NK-92 treated with Interleukin-12 subunit alpha and Interleukin-12 subunit beta, amount 100 ng/mL, for 24 hours (cell line): ENCODE measurements around the gene CELF4.

Experiments used
- DNase-seq: peaks from one replicate; lab custom pipeline; 2025; lab: John Stamatoyannopoulos, UW

CELF4 gene

GRCh38 chr18:37315935-37316334 lies 249.7 kb downstream of the CELF4 start:
- DNase-seq = no peak

GRCh38 chr18:37314534-37314933 lies 251.1 kb downstream of the CELF4 start:
- no peak for DNase-seq

GRCh38 chr18:37313624-37314023 lies 252.0 kb downstream of the CELF4 start:
- no peak for DNase-seq

GRCh38 chr18:37309861-37310260 lies 255.7 kb downstream of the CELF4 start:
- DNase-seq = no peak

GRCh38 chr18:37309059-37309458 lies 256.5 kb downstream of the CELF4 start:
- DNase-seq = no peak

GRCh38 chr18:37307181-37307580 lies 258.4 kb downstream of the CELF4 start:
- no peak for DNase-seq

GRCh38 chr18:37306432-37306831 lies 259.2 kb downstream of the CELF4 start:
- DNase-seq = no peak

- no peak for DNase-seq
These were observed 260.5 kb downstream of the CELF4 start for GRCh38 chr18:37305066-37305465.

- DNase-seq = no peak
These were observed 261.5 kb downstream of the CELF4 start for GRCh38 chr18:37304012-37304680.

- no peak for DNase-seq
These were observed 262.6 kb downstream of the CELF4 start for GRCh38 chr18:37303009-37303408.

- no peak for DNase-seq
These were observed 263.1 kb downstream of the CELF4 start for GRCh38 chr18:37302519-37302918.

GRCh38 chr18:37299471-37300304 lies 265.9 kb downstream of the CELF4 start:
- no peak for DNase-seq

GRCh38 chr18:37298816-37299215 lies 266.8 kb downstream of the CELF4 start:
- no peak for DNase-seq

- no peak for DNase-seq
These were observed 268.5 kb downstream of the CELF4 start for GRCh38 chr18:37297106-37297505.

GRCh38 chr18:37294951-37295350 lies 270.6 kb downstream of the CELF4 start:
- DNase-seq = no peak

GRCh38 chr18:37293359-37293758 lies 272.2 kb downstream of the CELF4 start:
- no peak for DNase-seq

- DNase-seq = no peak
These were observed 276.2 kb downstream of the CELF4 start for GRCh38 chr18:37289423-37289822.

- no peak for DNase-seq
These were observed 278.0 kb downstream of the CELF4 start for GRCh38 chr18:37287601-37288000.

GRCh38 chr18:37286801-37287200 lies 278.8 kb downstream of the CELF4 start:
- DNase-seq = no peak

- DNase-seq = no peak
These were observed 279.8 kb downstream of the CELF4 start for GRCh38 chr18:37285825-37286224.

- no peak for DNase-seq
These were observed 281.3 kb downstream of the CELF4 start for GRCh38 chr18:37284260-37284659.

- no peak for DNase-seq
These were observed 283.1 kb downstream of the CELF4 start for GRCh38 chr18:37282386-37283037.
